ENCODE data around the gene RNF214. TPM values are rescaled to one million over a fixed set of nuclear protein-coding genes. Genes with fewer than 3 reads are reported as not detected.

RNF214 gene
- total RNA-seq, 1 experiment from 2014 or later, result 28.1 TPM

DNA sequence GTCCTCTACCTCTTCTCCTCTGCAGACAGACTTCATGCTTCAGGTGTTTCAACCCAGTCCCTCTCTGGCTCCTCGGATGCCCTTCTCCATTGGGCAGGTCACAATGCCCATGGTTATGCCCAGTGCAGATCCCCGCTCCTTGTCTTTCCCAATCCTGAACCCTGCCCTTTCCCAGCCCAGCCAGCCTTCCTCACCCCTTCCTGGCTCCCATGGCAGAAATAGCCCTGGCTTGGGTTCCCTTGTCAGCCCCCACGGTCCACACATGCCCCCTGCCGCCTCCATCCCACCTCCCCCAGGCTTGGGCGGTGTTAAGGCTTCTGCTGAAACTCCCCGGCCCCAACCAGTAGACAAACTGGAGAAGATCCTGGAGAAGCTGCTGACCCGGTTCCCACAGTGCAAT, 49.4 kb downstream of the RNF214 start:
- no peak overlapping the region for H3K27ac ChIP-seq
- no peaks in the 10 kb centered on the region for H3F3A ChIP-seq (ENCODE audit: insufficient read depth, low read depth)
- intact Hi-C loops (cut with micrococcal nuclease; ENCODE audit: unreplicated experiment), result no loop called here
- H3K79me2 ChIP-seq (ENCODE audit: low read depth), result no peaks in the 10 kb centered on the region
- no peak overlapping the region for H3K4me3 ChIP-seq
- no peaks in the 10 kb centered on the region for H3K4me1 ChIP-seq (replicated peaks; ENCODE audit: insufficient read depth)
- TSS peak; percentile 37 for BruUV-seq (replicated peaks)
- H3K9me2 ChIP-seq (ENCODE audit: insufficient read depth), result no peaks in the 10 kb centered on the region
- DNase-seq, result no peak
- no peak overlapping the region for H3K4me2 ChIP-seq
- no peaks in the 10 kb centered on the region for H4K20me1 ChIP-seq (ENCODE audit: insufficient read depth)
- H3K27me3 ChIP-seq (ENCODE audit: insufficient read depth, low read depth), result no peaks in the 10 kb centered on the region
- H2AFZ ChIP-seq, result no peak overlapping the region
- H3K9me3 ChIP-seq (ENCODE audit: insufficient read depth, low read depth), result no peaks in the 10 kb centered on the region
- CTCF ChIA-PET, result no interaction called here
- POLR2A ChIA-PET (ENCODE audit: unreplicated experiment), result no interaction called here
- H3K36me3 ChIP-seq (ENCODE audit: low read depth), result peaks cover 18% of the 10 kb centered on the region; the same call in 1 of the 2 replicates
- TF ChIP-seq, protein P1, sequence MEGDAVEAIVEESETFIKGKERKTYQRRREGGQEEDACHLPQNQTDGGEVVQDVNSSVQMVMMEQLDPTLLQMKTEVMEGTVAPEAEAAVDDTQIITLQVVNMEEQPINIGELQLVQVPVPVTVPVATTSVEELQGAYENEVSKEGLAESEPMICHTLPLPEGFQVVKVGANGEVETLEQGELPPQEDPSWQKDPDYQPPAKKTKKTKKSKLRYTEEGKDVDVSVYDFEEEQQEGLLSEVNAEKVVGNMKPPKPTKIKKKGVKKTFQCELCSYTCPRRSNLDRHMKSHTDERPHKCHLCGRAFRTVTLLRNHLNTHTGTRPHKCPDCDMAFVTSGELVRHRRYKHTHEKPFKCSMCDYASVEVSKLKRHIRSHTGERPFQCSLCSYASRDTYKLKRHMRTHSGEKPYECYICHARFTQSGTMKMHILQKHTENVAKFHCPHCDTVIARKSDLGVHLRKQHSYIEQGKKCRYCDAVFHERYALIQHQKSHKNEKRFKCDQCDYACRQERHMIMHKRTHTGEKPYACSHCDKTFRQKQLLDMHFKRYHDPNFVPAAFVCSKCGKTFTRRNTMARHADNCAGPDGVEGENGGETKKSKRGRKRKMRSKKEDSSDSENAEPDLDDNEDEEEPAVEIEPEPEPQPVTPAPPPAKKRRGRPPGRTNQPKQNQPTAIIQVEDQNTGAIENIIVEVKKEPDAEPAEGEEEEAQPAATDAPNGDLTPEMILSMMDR (conservative IDR thresholded peaks at IDR 0.05), result no peak
- TF ChIP-seq EZH2 (IDR thresholded peaks at IDR 0.05; ENCODE audit: low read depth), result no peak

DNA sequence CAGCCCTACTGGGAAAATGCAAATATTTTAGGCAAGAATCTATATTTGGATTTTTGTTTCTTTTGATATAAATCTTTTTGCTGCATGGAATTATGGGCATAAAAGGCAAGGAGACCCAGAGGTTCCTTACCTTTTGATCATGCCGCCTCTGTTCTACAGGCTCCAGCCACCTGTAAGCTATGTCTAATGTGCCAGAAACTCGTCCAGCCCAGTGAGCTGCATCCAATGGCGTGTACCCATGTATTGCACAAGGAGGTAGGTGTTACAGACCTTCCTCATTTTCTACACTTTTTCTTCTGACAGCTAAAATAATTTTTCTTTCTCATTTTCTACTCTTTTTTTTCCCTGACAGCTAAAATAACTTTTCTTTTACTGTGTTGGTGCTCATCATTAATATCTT, 50.5 kb downstream of the RNF214 start:
- DNase-seq, result no peak
- TF ChIP-seq EZH2 (IDR thresholded peaks at IDR 0.05; ENCODE audit: low read depth), result no peak
- TF ChIP-seq, protein P1 (conservative IDR thresholded peaks at IDR 0.05), result no peak
- POLR2A ChIA-PET (ENCODE audit: unreplicated experiment), result no interaction called here
- Histone ChIP-seq H2AFZ (no peak overlapping the region), H3K27ac (no peak overlapping the region), H3K9me2 (ENCODE audit: insufficient read depth) (no peaks in the 10 kb centered on the region), H3K27me3 (ENCODE audit: insufficient read depth, low read depth) (no peaks in the 10 kb centered on the region), H3F3A (ENCODE audit: insufficient read depth, low read depth) (no peaks in the 10 kb centered on the region), H3K4me1 (replicated peaks; ENCODE audit: insufficient read depth) (no peaks in the 10 kb centered on the region), H3K9me3 (ENCODE audit: insufficient read depth, low read depth) (no peaks in the 10 kb centered on the region), H3K4me3 (no peak overlapping the region), H3K79me2 (ENCODE audit: low read depth) (no peaks in the 10 kb centered on the region), H3K4me2 (no peak overlapping the region), H4K20me1 (ENCODE audit: insufficient read depth) (no peaks in the 10 kb centered on the region), H3K36me3 (ENCODE audit: low read depth) (peaks cover 18% of the 10 kb centered on the region; the same call in 1 of the 2 replicates)
- no TSS peak for BruUV-seq (replicated peaks)
- intact Hi-C loops (cut with micrococcal nuclease; ENCODE audit: unreplicated experiment), result no loop called here
- CTCF ChIA-PET, result no interaction called here

DNA sequence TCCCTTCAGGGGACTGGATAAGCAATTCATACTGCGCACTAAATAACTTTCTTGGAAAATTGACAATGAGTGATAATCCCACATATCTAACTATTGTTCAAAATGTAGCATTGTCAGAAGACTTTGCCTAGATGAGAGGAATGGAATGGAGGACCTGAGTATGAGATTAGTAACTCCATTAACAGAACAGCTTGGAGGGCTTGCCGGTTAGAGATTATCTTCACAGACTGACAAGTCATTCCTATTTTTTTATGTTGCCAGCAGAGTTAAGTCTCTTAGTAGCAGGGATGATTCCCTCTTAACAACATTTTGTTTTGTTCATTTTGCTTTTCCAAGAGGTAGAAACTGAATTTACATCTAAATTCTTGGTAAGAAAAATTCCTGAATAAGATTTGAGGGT, 51.6 kb downstream of the RNF214 start:
- TF ChIP-seq, protein P1 (conservative IDR thresholded peaks at IDR 0.05), result no peak
- TF ChIP-seq EZH2 (IDR thresholded peaks at IDR 0.05; ENCODE audit: low read depth), result no peak
- no peaks in the 10 kb centered on the region for H3K9me2 ChIP-seq (ENCODE audit: insufficient read depth)
- BruUV-seq (replicated peaks), result no TSS peak
- H3K27me3 ChIP-seq (ENCODE audit: insufficient read depth, low read depth), result no peaks in the 10 kb centered on the region
- no peak overlapping the region for H3K4me2 ChIP-seq
- no peak for DNase-seq
- no peaks in the 10 kb centered on the region for H4K20me1 ChIP-seq (ENCODE audit: insufficient read depth)
- no peaks in the 10 kb centered on the region for H3F3A ChIP-seq (ENCODE audit: insufficient read depth, low read depth)
- H3K4me1 ChIP-seq (replicated peaks; ENCODE audit: insufficient read depth), result no peaks in the 10 kb centered on the region
- H3K36me3 ChIP-seq (ENCODE audit: low read depth), result peaks cover 18% of the 10 kb centered on the region; the same call in 1 of the 2 replicates
- POLR2A ChIA-PET (ENCODE audit: unreplicated experiment), result no interaction called here
- H3K4me3 ChIP-seq, result no peak overlapping the region
- intact Hi-C loops (cut with micrococcal nuclease; ENCODE audit: unreplicated experiment), result no loop called here
- H3K27ac ChIP-seq, result no peak overlapping the region
- H2AFZ ChIP-seq, result no peak overlapping the region
- no peaks in the 10 kb centered on the region for H3K79me2 ChIP-seq (ENCODE audit: low read depth)
- no peaks in the 10 kb centered on the region for H3K9me3 ChIP-seq (ENCODE audit: insufficient read depth, low read depth)
- CTCF ChIA-PET, result no interaction called here
